ENCODE results near the gene MRPL52. TPM values are rescaled to one million over a fixed set of nuclear protein-coding genes. Genes with fewer than 3 reads are reported as not detected.

MRPL52 gene
- total and polyA plus RNA-seq, 2 of the 13 experiments (the other 11 are each of a cell fraction or from before 2014, with no cell fraction given), result 118 to 329 TPM

DNA sequence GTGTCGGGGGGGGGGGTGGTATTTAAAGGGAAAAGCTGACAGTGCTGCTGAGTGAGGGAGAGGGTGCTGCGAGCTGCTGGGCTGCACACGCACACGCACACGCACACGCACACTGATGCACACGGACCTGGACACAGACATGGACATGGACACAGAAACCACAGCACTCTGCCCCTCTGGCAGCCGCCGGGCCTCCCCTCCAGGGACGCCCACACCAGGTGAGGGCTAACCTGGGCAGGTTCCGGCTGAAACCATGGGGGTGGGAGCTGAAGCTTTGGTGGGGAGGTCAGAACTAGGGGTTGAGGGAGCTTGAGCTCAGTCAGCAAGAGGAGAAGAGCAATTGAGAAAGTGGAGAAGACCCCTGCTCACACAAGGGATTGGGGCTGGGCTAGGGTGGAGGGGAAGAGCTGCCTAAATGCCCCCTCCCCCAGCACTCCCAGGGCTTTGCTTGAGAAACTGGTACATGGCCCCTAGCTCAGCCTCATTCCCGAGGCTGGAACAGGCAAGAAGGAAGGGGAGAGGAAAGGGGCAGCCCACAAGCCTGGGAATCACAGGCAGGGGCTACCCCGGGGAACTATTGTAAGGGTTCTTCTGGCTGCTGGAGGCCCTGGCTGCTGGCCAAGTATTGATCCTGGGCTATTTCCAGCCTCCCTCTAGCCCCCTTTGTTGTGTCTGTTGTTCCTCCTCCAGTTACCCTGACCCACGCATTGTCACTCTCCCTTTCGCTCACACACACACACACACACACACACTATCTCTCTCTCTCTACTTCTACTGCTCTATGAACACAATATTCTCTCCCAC, 53.7 kb downstream of the MRPL52 start, which contains the start of gene REM2:
REM2 (plus strand) TSS at position 50 of the 804 bp plus-strand sequence; CDS start at position 116, 66 bp downstream.
- no peak within 1 kb of the TSS for H3K27ac ChIP-seq (ENCODE audit: extremely low read length, insufficient read depth, low read length)
- no peak for DNase-seq (ENCODE audit: low spot score)
- POLR2A ChIA-PET, result interaction anchor here (0.6 to 5.3 kb wide), 6 partner anchors 11 to 212 kb away, joined by 3 to 53 read pairs (median 4); partner anchors contain the start of genes ACIN1, C14orf119, LRP10 and OXA1L
- CTCF ChIA-PET (ENCODE audit: low intra/inter-chr PET ratio, low total read pairs), result no interaction called here
- H2AFZ ChIP-seq (ENCODE audit: low read length), result no peak within 1 kb of the TSS
- H3K4me2 ChIP-seq (ENCODE audit: low read depth, low read length), result no peak within 1 kb of the TSS; the same call in 1 of the 2 replicates
- H3K4me3 ChIP-seq (replicated peaks in 1 of 3; ENCODE audit: insufficient read depth in 1 of 3, low read depth in 2 of 3, low read length in 3 of 3), result no peak within 1 kb of the TSS; a peak in 1 of 6 replicates
- H3K36me3 ChIP-seq (replicated peaks in 1 of 2; ENCODE audit: control insufficient read depth in 1 of 2, insufficient read depth in 2 of 2, low read length in 2 of 2), result no peaks in the 10 kb centered on the region
- peaks cover 26% of the 10 kb centered on the region for H3K4me1 ChIP-seq (ENCODE audit: insufficient read depth, low read length)
- whole genome bisulfite sequencing (ENCODE audit: low lambda C conversion rate), result 26% methylated on average over 15 of the region's 15 CpGs
- in situ Hi-C loops (cut with HindIII; ENCODE audit: extremely low pct_ligation_motif_present, low pct_unique_long_range_greater_than_20kb), result no loop called here
- peaks cover 12 to 62% of the 10 kb centered on the region in 2 experiments; a peak in 4 of 5 replicates for H3K27me3 ChIP-seq (ENCODE audit: control insufficient read depth in 1 of 2, insufficient read depth in 2 of 2, low read length in 2 of 2)
- H3K9ac ChIP-seq (ENCODE audit: insufficient read depth, low read depth, low read length), result no peak within 1 kb of the TSS
- H3K79me2 ChIP-seq (ENCODE audit: insufficient read depth, low read length), result no peaks in the 10 kb centered on the region
- peak; percentile 31 for ATAC-seq
- FAIRE-seq, result no peak
- intact Hi-C loops (cut with micrococcal nuclease; ENCODE audit: unreplicated experiment), result no loop called here
- BruUV-seq (replicated peaks), result no TSS peak
- no peaks in the 10 kb centered on the region; the same call in 1 of the 2 replicates for H4K20me1 ChIP-seq (ENCODE audit: insufficient read depth, low read length)
- no peaks in the 10 kb centered on the region for H3K9me3 ChIP-seq (ENCODE audit: low read length)
- 0 out of 2 replicates have a peak, but pooled peaks have one; percentile 32 for TF ChIP-seq ZBTB7B (CRISPR knock-in tag; IDR thresholded peaks at IDR 0.05)
- TF ChIP-seq, protein P1, sequence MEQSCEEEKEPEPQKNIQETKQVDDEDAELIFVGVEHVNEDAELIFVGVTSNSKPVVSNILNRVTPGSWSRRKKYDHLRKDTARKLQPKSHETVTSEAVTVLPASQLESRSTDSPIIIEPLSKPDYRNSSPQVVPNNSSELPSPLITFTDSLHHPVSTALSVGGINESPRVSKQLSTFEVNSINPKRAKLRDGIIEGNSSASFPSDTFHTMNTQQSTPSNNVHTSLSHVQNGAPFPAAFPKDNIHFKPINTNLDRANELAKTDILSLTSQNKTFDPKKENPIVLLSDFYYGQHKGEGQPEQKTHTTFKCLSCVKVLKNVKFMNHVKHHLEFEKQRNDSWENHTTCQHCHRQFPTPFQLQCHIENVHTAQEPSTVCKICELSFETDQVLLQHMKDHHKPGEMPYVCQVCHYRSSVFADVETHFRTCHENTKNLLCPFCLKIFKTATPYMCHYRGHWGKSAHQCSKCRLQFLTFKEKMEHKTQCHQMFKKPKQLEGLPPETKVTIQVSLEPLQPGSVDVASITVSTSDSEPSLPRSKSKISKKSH (CRISPR knock-in tag; IDR thresholded peaks at IDR 0.05; ENCODE audit: borderline replicate concordance), result 0 out of 2 replicates have a peak, but pooled peaks have one; percentile 6
- TF ChIP-seq JARID2 (CRISPR knock-in tag; IDR thresholded peaks at IDR 0.05; ENCODE audit: insufficient replicate concordance), result no peak
- no peak for TF ChIP-seq ADNP (CRISPR knock-in tag; IDR thresholded peaks at IDR 0.05)
- TF ChIP-seq, protein P2, sequence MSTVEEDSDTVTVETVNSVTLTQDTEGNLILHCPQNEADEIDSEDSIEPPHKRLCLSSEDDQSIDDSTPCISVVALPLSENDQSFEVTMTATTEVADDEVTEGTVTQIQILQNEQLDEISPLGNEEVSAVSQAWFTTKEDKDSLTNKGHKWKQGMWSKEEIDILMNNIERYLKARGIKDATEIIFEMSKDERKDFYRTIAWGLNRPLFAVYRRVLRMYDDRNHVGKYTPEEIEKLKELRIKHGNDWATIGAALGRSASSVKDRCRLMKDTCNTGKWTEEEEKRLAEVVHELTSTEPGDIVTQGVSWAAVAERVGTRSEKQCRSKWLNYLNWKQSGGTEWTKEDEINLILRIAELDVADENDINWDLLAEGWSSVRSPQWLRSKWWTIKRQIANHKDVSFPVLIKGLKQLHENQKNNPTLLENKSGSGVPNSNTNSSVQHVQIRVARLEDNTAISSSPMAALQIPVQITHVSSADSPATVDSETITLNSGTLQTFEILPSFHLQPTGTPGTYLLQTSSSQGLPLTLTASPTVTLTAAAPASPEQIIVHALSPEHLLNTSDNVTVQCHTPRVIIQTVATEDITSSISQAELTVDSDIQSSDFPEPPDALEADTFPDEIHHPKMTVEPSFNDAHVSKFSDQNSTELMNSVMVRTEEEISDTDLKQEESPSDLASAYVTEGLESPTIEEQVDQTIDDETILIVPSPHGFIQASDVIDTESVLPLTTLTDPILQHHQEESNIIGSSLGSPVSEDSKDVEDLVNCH (CRISPR knock-in tag; IDR thresholded peaks at IDR 0.05), result no peak
- TF ChIP-seq FOXA3 (CRISPR knock-in tag; IDR thresholded peaks at IDR 0.05), result no peak
- peak; percentile 95 for TF ChIP-seq ZNF317 (CRISPR knock-in tag; IDR thresholded peaks at IDR 0.05)
- 0 out of 2 replicates have a peak, but pooled peaks have one; percentile 11 for TF ChIP-seq MAZ (IDR thresholded peaks at IDR 0.05; ENCODE audit: borderline replicate concordance, low read depth, low read length)
- TF ChIP-seq MAZ (CRISPR knock-in tag; IDR thresholded peaks at IDR 0.05; ENCODE audit: low read depth), result no peak
- TF ChIP-seq, protein P3, sequence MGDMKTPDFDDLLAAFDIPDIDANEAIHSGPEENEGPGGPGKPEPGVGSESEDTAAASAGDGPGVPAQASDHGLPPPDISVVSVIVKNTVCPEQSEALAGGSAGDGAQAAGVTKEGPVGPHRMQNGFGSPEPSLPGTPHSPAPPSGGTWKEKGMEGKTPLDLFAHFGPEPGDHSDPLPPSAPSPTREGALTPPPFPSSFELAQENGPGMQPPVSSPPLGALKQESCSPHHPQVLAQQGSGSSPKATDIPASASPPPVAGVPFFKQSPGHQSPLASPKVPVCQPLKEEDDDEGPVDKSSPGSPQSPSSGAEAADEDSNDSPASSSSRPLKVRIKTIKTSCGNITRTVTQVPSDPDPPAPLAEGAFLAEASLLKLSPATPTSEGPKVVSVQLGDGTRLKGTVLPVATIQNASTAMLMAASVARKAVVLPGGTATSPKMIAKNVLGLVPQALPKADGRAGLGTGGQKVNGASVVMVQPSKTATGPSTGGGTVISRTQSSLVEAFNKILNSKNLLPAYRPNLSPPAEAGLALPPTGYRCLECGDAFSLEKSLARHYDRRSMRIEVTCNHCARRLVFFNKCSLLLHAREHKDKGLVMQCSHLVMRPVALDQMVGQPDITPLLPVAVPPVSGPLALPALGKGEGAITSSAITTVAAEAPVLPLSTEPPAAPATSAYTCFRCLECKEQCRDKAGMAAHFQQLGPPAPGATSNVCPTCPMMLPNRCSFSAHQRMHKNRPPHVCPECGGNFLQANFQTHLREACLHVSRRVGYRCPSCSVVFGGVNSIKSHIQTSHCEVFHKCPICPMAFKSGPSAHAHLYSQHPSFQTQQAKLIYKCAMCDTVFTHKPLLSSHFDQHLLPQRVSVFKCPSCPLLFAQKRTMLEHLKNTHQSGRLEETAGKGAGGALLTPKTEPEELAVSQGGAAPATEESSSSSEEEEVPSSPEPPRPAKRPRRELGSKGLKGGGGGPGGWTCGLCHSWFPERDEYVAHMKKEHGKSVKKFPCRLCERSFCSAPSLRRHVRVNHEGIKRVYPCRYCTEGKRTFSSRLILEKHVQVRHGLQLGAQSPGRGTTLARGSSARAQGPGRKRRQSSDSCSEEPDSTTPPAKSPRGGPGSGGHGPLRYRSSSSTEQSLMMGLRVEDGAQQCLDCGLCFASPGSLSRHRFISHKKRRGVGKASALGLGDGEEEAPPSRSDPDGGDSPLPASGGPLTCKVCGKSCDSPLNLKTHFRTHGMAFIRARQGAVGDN (CRISPR knock-in tag; IDR thresholded peaks at IDR 0.05), result peak; percentile 14; the same call in 1 of the 2 replicates
- 0 out of 2 replicates have a peak, but pooled peaks have one; percentile 37 for TF ChIP-seq ZNF460 (CRISPR knock-in tag; IDR thresholded peaks at IDR 0.05; ENCODE audit: borderline replicate concordance)
- TF ChIP-seq, protein P4, sequence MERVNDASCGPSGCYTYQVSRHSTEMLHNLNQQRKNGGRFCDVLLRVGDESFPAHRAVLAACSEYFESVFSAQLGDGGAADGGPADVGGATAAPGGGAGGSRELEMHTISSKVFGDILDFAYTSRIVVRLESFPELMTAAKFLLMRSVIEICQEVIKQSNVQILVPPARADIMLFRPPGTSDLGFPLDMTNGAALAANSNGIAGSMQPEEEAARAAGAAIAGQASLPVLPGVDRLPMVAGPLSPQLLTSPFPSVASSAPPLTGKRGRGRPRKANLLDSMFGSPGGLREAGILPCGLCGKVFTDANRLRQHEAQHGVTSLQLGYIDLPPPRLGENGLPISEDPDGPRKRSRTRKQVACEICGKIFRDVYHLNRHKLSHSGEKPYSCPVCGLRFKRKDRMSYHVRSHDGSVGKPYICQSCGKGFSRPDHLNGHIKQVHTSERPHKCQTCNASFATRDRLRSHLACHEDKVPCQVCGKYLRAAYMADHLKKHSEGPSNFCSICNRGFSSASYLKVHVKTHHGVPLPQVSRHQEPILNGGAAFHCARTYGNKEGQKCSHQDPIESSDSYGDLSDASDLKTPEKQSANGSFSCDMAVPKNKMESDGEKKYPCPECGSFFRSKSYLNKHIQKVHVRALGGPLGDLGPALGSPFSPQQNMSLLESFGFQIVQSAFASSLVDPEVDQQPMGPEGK (CRISPR knock-in tag; IDR thresholded peaks at IDR 0.05), result 0 out of 2 replicates have a peak, but pooled peaks have one; percentile 15

Measured in HepG2 (cell line).